ENCODE measurements around the gene CC2D2B. TPM values are rescaled to one million over a fixed set of nuclear protein-coding genes. Genes with fewer than 3 reads are reported as not detected.

CC2D2B gene
- total RNA-seq, 3 donors from 2014 or later = 0.96 to 2.9 (median 2.0) TPM

DNA sequence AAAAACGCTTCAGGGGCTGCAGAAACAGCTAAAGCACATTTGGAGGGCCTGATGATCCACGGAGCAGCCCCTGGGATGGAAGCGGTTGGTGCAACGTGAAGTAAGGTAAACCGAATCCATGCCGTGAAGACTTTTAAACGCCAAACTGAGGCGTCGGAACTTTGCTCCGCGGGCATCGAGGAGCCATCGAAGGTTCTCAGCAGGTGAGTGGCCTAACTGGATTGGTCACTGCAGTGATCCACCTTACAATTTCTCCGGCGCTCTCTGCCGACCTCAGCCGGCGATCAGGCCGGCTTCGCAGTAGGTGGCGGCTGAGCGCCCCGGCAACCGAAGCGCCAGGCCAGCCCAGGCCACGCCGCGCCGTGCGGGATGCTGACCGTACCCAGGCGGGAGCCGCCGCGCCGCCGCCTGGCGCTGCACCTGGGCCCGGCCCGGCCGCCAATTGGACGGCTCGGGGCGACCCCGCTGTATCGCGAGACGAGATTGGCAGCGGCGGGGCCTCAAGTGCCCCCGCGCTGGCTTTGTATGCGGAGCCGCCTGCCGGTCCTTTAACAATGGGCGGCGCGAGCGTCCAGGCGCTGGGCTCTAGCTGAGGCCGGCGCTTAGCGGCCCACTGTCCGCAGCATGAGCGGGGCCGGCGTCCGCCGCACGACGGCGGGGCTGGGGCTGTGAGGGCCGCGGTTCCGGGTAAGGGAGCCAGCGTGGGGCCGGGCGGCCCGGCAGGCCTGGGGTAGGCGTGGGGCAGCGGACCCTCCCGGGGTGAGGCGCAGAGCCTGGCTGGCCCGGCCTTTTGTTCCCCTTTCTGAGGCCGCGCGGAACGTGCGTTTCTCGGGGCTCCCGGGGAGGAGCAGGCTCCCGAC is 135.5 kb downstream of the CC2D2B start, which contains the start of gene CCNJ:
CCNJ (plus strand) TSS at position 551 of the 860 bp plus-strand sequence. CDS start 811 bp downstream, outside the sequence.
- Histone ChIP-seq H3K27me3 (no peaks in the 10 kb centered on the region), H3K4me3 (peak within 1 kb of the TSS; percentile 86 to 95 (median 87)), H3K27ac (peak within 1 kb of the TSS; percentile 89 to 92), H3K4me1 (no peaks in the 10 kb centered on the region), H3K9me3 (no peaks in the 10 kb centered on the region), H3K36me3 (no peaks in the 10 kb centered on the region)
- intact Hi-C loops (cut with DNase I; ENCODE audit: low total_unique reads) = no loop called here
- TF ChIP-seq POLR2A (IDR thresholded peaks at IDR 0.05) (no peak), POLR2AphosphoS5 (IDR thresholded peaks at IDR 0.05) (peak; percentile 23 to 37 (median 33))
- TF ChIP-seq, protein P1, sequence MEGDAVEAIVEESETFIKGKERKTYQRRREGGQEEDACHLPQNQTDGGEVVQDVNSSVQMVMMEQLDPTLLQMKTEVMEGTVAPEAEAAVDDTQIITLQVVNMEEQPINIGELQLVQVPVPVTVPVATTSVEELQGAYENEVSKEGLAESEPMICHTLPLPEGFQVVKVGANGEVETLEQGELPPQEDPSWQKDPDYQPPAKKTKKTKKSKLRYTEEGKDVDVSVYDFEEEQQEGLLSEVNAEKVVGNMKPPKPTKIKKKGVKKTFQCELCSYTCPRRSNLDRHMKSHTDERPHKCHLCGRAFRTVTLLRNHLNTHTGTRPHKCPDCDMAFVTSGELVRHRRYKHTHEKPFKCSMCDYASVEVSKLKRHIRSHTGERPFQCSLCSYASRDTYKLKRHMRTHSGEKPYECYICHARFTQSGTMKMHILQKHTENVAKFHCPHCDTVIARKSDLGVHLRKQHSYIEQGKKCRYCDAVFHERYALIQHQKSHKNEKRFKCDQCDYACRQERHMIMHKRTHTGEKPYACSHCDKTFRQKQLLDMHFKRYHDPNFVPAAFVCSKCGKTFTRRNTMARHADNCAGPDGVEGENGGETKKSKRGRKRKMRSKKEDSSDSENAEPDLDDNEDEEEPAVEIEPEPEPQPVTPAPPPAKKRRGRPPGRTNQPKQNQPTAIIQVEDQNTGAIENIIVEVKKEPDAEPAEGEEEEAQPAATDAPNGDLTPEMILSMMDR (IDR thresholded peaks at IDR 0.05) = peak in 1 of 3 donors; percentile 20
- peak; percentile 82 to 84 for DNase-seq (ENCODE audit: low spot score in 2 of 2)

DNA sequence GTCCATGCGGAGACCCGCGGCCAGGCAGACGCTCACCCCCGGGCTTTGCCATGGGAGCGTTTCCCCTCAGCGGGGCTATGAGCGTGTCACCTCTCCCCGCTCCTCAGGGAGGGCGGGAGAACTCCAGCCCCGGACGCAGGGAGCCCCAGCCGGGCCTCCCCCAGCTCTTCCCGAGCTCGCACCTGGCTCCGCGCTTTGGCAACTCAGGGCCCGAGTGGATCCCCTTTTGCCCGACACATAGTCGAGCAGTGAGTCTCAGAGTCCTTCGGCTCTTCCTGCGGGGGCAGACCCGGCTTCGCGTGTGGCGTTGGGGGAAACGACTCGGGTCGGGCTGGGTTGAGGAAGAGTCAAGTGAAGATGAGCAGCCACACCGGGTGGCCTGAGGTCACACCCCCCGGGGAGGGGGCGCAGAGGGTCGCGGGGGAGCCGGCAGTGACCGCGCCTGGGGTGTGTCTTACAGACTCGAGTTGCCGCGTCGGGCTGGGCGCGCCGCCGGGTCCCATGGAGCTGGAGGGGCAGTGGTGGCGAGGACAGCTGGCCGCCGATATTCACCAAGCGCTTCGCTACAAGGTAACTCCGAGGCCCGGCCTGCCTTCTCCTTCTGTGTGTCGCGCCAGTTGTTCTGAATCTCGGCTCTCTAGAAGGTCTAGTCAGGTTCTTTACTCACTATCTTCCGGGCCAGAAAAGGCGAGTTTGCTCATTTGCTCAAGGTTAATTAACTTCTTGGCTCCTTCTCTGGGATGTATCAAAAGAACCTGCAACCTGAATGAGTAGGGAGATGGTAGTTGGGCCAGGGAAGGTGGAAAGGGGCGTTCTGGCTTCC is 136.3 kb downstream of the CC2D2B start:
- Histone ChIP-seq H3K36me3 (no peaks in the 10 kb centered on the region), H3K4me3 (peak overlapping the region; percentile 86 to 95 (median 87)), H3K4me1 (no peaks in the 10 kb centered on the region), H3K27ac (peak overlapping the region; percentile 89 to 92), H3K27me3 (no peaks in the 10 kb centered on the region), H3K9me3 (no peaks in the 10 kb centered on the region)
- TF ChIP-seq POLR2AphosphoS5 (IDR thresholded peaks at IDR 0.05) (no peak), POLR2A (IDR thresholded peaks at IDR 0.05) (no peak)
- TF ChIP-seq, protein P1 (IDR thresholded peaks at IDR 0.05) = no peak
- DNase-seq (ENCODE audit: low spot score in 2 of 2) = peak; percentile 20 to 57
- intact Hi-C loops (cut with DNase I; ENCODE audit: low total_unique reads) = no loop called here

DNA sequence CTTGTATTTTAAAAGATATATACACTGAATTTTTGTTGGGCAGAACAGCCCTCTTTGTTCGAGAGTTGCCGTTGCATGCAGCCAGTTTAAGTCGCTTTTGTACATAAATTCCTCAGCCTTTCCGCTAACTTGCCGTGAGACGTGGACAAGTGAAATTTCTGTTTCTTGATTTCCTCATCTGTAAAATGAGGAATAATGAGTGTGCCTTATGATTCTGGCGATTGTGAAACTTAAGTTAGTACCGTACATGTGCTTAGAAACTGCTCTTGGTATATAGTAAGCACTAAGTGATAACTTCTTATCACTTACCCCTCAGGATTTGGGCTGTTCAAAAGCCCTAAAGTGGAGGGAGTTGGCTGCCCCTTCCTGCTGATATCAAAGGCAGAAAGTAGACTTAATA is 137.0 kb downstream of the CC2D2B start:
- TF ChIP-seq POLR2AphosphoS5 (IDR thresholded peaks at IDR 0.05) (no peak), POLR2A (IDR thresholded peaks at IDR 0.05) (no peak)
- TF ChIP-seq, protein P1 (IDR thresholded peaks at IDR 0.05) = no peak
- Histone ChIP-seq H3K27me3 (no peaks in the 10 kb centered on the region), H3K4me1 (no peaks in the 10 kb centered on the region), H3K27ac (peak overlapping the region in 1 of 2 donors; percentile 92), H3K9me3 (no peaks in the 10 kb centered on the region), H3K36me3 (no peaks in the 10 kb centered on the region), H3K4me3 (peak overlapping the region; percentile 86 to 95 (median 87))
- no peak for DNase-seq (ENCODE audit: low spot score in 2 of 2)
- intact Hi-C loops (cut with DNase I; ENCODE audit: low total_unique reads) = no loop called here

DNA sequence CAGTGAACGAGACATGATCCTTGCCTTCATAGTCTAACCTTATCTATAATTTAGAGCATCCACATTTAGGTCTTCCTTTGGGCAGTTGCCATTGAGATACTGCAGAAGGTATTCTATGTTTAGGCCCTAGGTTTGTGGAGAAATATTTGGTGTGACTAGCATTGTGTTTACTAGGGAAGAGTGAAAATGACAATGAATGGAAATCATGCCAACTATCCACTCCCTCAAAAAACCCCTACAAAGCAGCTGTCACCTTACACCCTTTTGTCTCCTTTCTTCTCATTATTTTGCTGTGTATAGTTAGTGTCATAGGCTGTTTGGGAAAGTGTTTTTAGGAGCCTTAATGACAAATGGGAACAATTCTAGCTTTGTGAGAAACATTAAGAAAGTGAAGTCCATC is 138.8 kb downstream of the CC2D2B start:
- DNase-seq (ENCODE audit: low spot score in 2 of 2) = no peak
- Histone ChIP-seq H3K27me3 (no peaks in the 10 kb centered on the region), H3K9me3 (no peaks in the 10 kb centered on the region), H3K4me3 (no peak overlapping the region), H3K27ac (no peak overlapping the region), H3K4me1 (no peaks in the 10 kb centered on the region), H3K36me3 (no peaks in the 10 kb centered on the region)
- TF ChIP-seq POLR2AphosphoS5 (IDR thresholded peaks at IDR 0.05) (no peak), POLR2A (IDR thresholded peaks at IDR 0.05) (no peak)
- TF ChIP-seq, protein P1 (IDR thresholded peaks at IDR 0.05) = no peak
- intact Hi-C loops (cut with DNase I; ENCODE audit: low total_unique reads) = no loop called here

All from breast epithelium (tissue), 4 donors.